Muscle layer of duodenum (tissue), 2 donors: ENCODE measurements around the gene UGT1A5.
"Not testable (repeated sequence)": the region's sequence is repeated elsewhere in the genome, so short reads cannot be mapped to it uniquely, and the experiment has no call there.

Source experiments
- H3K27ac ChIP-seq: one replicate; pipeline ENCODE4 v1.7.0; 2013; ENCODE audit warnings: mild to moderate bottlenecking, low read length
- H3K27me3 ChIP-seq: one replicate; pipeline ENCODE4 v1.7.0; 2013; ENCODE audit warnings: low read depth, mild to moderate bottlenecking, control low read depth, low read length
- H3K36me3 ChIP-seq, 2 donors: one replicate each; pipeline ENCODE4 v1.7.0; 2013; ENCODE audit warnings: low read length in 2 of 2, control low read depth in 1 of 2, mild to moderate bottlenecking in 1 of 2; ENCODE audit not compliant: insufficient read depth in 2 of 2, control insufficient read depth in 1 of 2
- H3K4me1 ChIP-seq, 2 donors: one replicate each; pipeline ENCODE4 v1.7.0; 2013; ENCODE audit warnings: low read length in 2 of 2, mild to moderate bottlenecking in 2 of 2, control low read depth in 1 of 2, moderate library complexity in 1 of 2; ENCODE audit not compliant: insufficient read depth in 2 of 2, control insufficient read depth in 1 of 2
- H3K4me3 ChIP-seq, 2 donors: one replicate each; pipeline ENCODE4 v1.7.0; 2013; ENCODE audit warnings: low read length in 2 of 2, low read depth in 1 of 2, mild to moderate bottlenecking in 1 of 2
- H3K9me3 ChIP-seq, 2 donors: one replicate each; pipeline ENCODE4 v1.7.0; 2013; ENCODE audit warnings: low read length in 2 of 2, control low read depth in 1 of 2, mild to moderate bottlenecking in 1 of 2; ENCODE audit not compliant: control insufficient read depth in 1 of 2
- donor health status: healthy.

The UGT1A5 gene

DNA sequence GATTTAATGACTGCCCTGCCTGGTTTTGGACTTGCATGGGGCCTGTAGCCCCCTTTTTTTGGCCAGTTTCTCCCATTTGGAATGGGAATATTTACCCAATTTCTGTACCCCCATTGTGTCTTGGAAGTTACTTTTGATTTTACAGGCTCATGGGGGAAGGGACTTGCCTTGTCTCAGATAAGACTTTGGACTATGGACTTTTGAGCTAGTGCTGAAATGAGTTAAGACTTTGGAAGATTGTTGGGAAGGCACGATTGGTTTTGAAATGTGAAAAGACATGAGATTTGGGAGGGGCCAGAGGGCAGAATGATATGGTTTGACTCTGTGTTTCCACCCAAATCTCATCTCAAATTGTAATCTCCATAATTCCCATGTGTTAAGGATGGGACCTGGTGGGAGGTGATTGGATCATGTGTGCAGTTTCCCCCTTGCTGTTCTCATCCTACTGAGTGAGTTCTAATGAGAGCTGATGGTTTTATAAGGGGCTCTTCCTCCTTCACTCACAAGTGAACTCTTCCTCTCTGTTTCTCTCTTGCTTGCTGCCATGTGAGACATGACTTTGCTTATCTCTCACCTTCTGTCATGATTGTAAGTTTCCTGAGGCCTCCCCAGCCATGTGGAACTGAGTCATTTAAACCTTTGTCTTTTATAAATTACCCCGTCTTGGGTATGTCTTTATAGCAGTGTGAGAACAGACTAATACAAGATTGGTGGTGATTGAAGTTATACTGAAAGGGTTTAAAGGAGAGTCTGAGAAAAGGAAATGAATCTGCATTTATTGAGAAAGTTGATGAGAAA lies 38.7 kb downstream of the UGT1A5 start:
- not testable (repeated sequence) for H3K4me3 ChIP-seq, H3K27me3 ChIP-seq, H3K27ac ChIP-seq

DNA sequence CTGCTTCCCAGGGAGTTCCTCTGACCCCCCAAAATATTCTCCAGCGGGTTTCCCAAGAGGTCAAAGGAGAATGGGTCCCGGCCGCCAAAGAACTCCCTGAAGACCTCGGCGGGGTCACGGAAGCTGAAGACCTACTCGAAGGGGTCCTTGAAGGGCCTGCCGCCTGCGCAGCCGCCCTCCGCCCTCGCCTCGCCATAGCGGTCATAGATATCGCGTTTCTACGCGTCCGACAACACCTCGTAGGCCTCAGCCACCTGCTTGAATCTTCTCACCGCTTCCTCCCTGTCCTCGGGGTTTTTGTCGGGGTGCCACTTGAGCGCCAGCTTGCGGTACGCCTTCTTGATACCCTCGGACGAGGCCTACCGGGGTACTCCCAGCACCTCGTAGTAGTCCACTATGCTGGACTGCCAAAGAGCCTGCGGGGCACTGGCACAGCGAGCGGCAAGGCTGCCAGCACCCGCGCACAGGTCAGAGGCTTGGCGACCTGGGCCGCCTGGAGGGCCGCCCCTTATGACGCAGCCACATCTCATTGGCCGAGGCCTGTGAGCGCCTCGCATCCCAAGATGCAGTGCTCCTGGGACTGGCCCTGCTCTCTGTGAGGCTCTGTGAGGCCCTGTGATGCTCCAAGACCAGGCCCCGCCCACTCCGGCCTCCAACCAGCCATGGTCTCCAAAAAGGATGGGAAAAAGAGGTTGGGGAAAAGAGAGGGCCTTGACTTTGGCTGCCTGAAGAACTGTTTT lies 42.3 kb downstream of the UGT1A5 start:
- Histone ChIP-seq H3K27ac (no peak overlapping the region), H3K27me3 (no peaks in the 10 kb centered on the region), H3K9me3 (no peaks in the 10 kb centered on the region), H3K4me3 (no peak overlapping the region), H3K36me3 (no peaks in the 10 kb centered on the region), H3K4me1 (no peaks in the 10 kb centered on the region)

More for the DNA sequence above, 38.7 kb downstream of the UGT1A5 start:
- not testable (repeated sequence) for H3K4me1 ChIP-seq, H3K9me3 ChIP-seq, H3K36me3 ChIP-seq

DNA sequence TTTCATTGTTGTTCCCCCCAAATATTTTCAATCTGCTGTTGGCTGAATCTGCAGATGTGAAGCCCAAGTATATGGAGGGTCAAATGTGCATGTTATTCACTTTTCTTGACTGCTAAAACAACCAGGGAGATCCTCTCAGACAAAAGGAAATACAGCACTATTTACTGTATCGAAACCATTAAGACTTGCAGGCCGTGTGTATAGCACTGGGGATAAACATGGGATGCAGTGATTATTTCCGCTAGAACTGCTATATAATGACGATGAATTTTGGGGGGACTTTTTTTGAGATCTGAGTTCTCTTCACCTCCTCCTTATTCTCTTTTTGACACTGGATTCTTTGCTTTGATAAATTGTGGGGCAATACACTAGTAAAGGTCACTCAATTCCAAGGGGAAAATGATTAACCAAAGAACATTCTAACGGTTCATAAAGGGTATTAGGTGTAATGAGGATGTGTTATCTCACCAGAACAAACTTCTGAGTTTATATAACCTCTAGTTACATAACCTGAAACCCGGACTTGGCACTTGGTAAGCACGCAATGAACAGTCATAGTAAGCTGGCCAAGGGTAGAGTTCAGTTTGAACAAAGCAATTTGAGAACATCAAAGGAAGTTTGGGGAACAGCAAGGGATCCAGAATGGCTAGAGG lies 43.8 kb downstream of the UGT1A5 start:
- no peaks in the 10 kb centered on the region for H3K27me3 ChIP-seq
- H3K36me3 ChIP-seq, result no peaks in the 10 kb centered on the region
- H3K4me3 ChIP-seq, result no peak overlapping the region
- H3K9me3 ChIP-seq, result no peaks in the 10 kb centered on the region
- H3K27ac ChIP-seq, result no peak overlapping the region
- peaks cover 0 to 3% of the 10 kb centered on the region in 2 donors for H3K4me1 ChIP-seq

DNA sequence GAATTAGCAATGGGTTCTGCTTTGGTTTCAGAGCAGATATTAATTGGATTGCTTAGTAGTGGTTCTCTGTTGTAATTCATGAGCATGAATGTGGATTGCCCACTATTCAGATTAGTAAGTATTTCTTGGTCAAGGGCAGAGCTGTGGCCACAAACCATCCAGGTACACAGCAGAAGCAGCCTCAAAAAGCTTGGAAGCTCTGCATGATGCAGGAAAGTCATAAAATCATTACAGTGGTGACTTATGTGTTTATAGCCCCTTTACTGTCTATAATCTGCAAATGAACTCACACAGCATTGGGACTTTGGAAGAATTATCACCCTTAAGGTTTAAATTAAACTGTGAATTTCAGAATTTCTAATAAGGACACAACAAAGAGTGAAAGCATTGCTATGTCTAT lies 45.4 kb downstream of the UGT1A5 start:
- no peak overlapping the region for H3K4me3 ChIP-seq
- H3K27ac ChIP-seq, result no peak overlapping the region
- H3K4me1 ChIP-seq, result peaks cover 0 to 3% of the 10 kb centered on the region in 2 donors
- H3K36me3 ChIP-seq, result no peaks in the 10 kb centered on the region
- H3K9me3 ChIP-seq, result no peaks in the 10 kb centered on the region
- H3K27me3 ChIP-seq, result no peaks in the 10 kb centered on the region

DNA sequence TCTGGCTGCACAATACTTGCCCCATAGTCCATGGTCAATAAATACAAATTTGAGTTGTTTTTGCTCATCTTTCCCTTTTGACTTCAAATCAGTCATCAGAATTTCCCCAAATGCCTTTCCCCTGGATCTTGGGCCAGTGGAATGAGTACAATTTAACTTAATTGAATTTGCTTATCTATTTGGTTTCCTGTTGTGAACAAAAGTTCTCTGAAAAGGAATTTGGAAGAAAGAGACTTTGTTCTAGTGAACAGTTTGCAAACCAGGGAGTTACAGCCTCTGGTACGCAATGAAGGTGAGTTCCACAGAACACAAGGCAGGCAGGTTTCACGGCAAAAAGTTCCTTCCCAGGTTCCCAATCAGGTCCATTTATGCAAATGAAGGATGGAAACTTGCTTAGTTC lies 46.1 kb downstream of the UGT1A5 start:
- Histone ChIP-seq H3K27ac (no peak overlapping the region), H3K36me3 (no peaks in the 10 kb centered on the region), H3K4me1 (peaks cover 0 to 3% of the 10 kb centered on the region in 2 donors)

DNA sequence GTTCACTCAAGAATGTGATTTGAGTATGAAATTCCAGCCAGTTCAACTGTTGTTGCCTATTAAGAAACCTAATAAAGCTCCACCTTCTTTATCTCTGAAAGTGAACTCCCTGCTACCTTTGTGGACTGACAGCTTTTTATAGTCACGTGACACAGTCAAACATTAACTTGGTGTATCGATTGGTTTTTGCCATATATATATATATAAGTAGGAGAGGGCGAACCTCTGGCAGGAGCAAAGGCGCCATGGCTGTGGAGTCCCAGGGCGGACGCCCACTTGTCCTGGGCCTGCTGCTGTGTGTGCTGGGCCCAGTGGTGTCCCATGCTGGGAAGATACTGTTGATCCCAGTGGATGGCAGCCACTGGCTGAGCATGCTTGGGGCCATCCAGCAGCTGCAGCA lies 47.3 kb downstream of the UGT1A5 start, which contains the start of gene UGT1A1:
TSS of gene UGT1A1 (plus strand) at position 228 of the 400 bp plus-strand sequence. CDS start at position 246, 18 bp downstream.
- Histone ChIP-seq H3K27ac (no peak within 1 kb of the TSS), H3K4me3 (no peak within 1 kb of the TSS), H3K9me3 (no peaks in the 10 kb centered on the region), H3K27me3 (no peaks in the 10 kb centered on the region), H3K36me3 (no peaks in the 10 kb centered on the region), H3K4me1 (peaks cover 0 to 3% of the 10 kb centered on the region in 2 donors)

More for the DNA sequence above, 46.1 kb downstream of the UGT1A5 start:
- no peaks in the 10 kb centered on the region for H3K9me3 ChIP-seq
- H3K27me3 ChIP-seq, result no peaks in the 10 kb centered on the region
- H3K4me3 ChIP-seq, result no peak overlapping the region

DNA sequence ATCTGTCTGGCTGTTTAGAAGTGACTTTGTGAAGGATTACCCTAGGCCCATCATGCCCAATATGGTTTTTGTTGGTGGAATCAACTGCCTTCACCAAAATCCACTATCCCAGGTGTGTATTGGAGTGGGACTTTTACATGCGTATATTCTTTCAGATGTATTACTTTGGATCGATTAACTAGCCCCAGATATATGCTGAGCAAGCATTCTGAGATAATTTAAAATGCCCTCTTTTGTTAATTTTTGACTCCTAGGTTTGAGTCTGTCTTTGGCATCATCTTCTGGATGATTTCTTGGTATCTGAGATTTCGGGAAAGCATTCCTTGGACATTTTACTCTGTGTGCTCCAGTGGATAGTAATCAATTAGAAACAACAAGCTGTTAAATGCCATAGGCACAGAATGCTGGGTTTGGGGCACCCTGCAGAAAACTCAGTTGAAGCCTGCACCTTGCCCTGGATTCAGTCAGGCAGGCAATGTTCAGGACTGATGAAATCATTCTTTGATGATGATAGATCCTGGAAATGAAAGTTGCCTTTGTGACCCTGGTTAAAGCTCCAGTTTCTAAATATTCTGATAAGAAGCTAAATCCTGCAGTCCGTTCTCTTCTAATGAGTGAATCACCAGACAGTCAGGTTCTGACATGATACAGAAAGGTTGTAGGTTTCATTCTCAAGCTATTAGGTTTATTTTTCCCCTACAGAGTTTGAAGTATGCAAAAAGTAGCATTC lies 48.5 kb downstream of the UGT1A5 start:
- no peak overlapping the region for H3K4me3 ChIP-seq
- H3K27ac ChIP-seq, result no peak overlapping the region
- no peaks in the 10 kb centered on the region for H3K9me3 ChIP-seq
- no peaks in the 10 kb centered on the region for H3K27me3 ChIP-seq
- H3K36me3 ChIP-seq, result no peaks in the 10 kb centered on the region
- peaks cover 0 to 3% of the 10 kb centered on the region in 2 donors for H3K4me1 ChIP-seq

DNA sequence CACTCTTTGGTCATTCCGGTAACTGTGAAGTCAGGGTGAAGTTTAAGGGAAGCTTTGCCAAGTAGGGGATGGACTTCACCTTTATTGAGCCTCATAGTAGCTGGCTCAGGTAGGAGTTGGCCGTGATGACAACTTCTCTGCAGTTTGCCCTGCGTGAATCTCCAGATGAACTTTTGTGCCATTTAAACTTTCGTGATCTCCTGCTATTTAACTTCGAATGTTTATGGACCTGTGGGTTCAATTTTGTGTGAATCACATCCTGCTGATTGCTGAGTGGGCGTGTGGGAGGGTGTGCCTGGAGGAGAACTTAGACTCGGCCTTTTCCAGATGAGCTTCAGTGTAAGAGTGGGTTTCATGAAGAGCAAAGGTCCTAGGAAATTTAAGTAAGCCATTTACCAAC lies 51.6 kb downstream of the UGT1A5 start:
- Histone ChIP-seq H3K27me3 (no peaks in the 10 kb centered on the region), H3K9me3 (no peaks in the 10 kb centered on the region), H3K36me3 (no peaks in the 10 kb centered on the region), H3K4me1 (peaks cover 0 to 3% of the 10 kb centered on the region in 2 donors), H3K27ac (no peak overlapping the region), H3K4me3 (no peak overlapping the region)

DNA sequence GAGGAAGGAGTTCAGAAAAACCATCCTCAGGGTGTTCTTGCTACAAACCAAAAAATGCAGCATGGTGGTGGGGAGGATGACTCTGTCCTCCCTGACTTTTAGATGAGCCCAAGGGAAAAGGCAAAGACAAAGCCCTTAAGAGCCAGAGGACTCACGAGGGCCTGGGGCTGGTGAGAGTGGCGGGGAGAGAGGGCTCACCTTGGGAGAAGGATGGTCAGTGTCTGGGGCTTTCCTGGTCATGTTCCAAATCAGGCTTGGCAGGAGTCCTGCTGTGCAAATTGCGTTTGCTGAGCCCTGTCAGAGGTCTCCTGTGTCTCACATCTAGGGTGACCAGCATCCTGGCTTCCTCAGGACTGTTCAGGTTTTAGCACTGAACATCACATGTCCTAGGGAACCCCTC lies 52.1 kb downstream of the UGT1A5 start:
- no peaks in the 10 kb centered on the region for H3K36me3 ChIP-seq
- H3K4me3 ChIP-seq, result no peak overlapping the region
- no peak overlapping the region for H3K27ac ChIP-seq
- peaks cover 0 to 3% of the 10 kb centered on the region in 2 donors for H3K4me1 ChIP-seq
- no peaks in the 10 kb centered on the region for H3K9me3 ChIP-seq
- H3K27me3 ChIP-seq, result no peaks in the 10 kb centered on the region

DNA sequence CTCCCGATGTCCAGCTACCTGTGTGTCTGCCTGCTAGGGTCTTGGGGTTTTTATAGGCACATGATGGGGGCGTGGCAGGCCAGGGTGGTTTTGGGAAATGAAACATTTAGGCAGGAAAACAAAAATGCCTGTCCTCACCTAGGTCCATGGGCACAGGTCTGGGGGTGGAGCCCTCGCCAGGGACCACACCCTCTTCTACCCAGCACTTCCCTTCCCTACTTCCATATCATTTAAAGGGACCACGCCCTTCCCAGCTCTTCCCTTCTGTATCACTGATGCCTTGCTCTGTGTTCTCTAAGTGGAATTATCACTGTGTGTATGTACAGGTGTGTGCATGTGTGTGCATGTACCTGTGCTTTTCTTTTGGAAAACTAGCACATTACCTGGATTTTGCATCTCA lies 53.7 kb downstream of the UGT1A5 start:
- Histone ChIP-seq H3K4me1 (no peaks in the 10 kb centered on the region), H3K27ac (no peak overlapping the region)

DNA sequence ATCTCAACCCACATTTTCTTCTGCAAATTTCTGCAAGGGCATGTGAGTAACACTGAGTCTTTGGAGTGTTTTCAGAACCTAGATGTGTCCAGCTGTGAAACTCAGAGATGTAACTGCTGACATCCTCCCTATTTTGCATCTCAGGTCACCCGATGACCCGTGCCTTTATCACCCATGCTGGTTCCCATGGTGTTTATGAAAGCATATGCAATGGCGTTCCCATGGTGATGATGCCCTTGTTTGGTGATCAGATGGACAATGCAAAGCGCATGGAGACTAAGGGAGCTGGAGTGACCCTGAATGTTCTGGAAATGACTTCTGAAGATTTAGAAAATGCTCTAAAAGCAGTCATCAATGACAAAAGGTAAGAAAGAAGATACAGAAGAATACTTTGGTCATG lies 55.4 kb downstream of the UGT1A5 start:
- H3K27ac ChIP-seq, result no peak overlapping the region
- no peaks in the 10 kb centered on the region for H3K4me1 ChIP-seq
- no peaks in the 10 kb centered on the region for H3K36me3 ChIP-seq
- no peaks in the 10 kb centered on the region for H3K9me3 ChIP-seq
- H3K4me3 ChIP-seq, result no peak overlapping the region
- H3K27me3 ChIP-seq, result no peaks in the 10 kb centered on the region

More for the DNA sequence above, 53.7 kb downstream of the UGT1A5 start:
- Histone ChIP-seq H3K9me3 (no peaks in the 10 kb centered on the region), H3K36me3 (no peaks in the 10 kb centered on the region), H3K27me3 (no peaks in the 10 kb centered on the region), H3K4me3 (no peak overlapping the region)
